RKO (cell line): ENCODE data around the gene EBF4.
"Not testable (repeated sequence)": the region's sequence is repeated elsewhere in the genome, so short reads cannot be mapped to it uniquely, and the experiment has no call there.

ENCODE experiments used
- DNase-seq: peaks from one replicate; pipeline ENCODE4 v3.0.0-alpha.2; 2016; ENCODE audit warnings: low spot score

EBF4 gene

DNA sequence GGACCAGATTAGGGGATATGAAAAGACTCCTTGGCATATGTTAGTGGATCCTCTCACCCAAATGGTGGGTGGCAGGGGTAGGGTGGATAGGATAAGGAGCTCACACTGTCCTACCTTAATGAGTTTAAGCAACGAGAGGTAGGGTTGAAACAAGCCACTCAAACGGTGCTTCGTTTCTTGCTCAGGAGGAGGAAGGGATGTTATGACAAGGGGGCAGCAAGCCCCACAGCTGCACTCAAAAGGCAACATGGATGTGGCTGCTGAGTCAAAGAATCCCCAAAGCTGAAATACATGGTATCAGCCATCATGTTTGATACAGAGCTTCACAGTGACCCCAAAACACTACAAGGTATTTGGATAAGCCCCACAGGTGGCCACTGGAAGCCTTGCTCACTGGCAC, 20.1 kb upstream of the EBF4 start:
- DNase-seq = no peak

DNA sequence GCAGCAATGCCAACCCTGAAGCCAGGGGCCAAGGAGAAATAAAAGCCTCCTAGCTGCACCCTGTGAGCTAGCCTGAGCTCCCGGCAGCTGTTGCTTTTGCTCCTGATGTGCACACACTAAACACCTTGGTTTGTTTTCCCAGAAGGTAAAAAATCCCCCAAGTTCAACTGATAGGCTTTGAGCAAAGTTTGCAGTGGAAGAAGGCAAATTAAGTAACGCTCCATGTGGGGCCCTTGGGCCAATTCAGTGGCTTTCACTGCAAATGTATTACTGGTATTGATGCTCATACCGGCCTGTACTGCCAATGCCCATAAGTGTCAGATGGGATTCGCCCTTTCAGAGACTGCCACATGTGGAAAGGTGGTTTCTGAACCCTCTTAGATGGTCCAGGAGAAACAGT, 19.1 kb upstream of the EBF4 start:
- DNase-seq = no peak

DNA sequence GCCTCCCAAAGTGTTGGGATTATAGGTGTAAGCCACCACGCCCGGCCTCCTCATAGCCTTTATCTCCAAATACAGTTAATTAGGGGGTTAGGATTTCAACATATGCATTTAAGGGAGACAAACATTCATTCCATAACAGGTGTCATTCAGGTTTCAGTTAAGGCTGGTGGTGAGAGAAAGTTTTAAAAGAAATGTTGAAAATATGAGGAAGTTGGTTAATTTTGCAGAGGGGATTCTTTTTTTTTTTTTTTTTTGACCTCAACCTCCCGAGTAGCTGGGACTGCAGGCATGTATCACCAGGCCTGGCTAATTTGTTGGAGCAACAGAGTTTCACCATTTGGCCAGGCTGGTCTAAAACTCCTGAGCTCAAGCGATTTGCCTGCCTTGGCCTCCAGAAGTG, 12.5 kb upstream of the EBF4 start:
- DNase-seq = no peak

DNA sequence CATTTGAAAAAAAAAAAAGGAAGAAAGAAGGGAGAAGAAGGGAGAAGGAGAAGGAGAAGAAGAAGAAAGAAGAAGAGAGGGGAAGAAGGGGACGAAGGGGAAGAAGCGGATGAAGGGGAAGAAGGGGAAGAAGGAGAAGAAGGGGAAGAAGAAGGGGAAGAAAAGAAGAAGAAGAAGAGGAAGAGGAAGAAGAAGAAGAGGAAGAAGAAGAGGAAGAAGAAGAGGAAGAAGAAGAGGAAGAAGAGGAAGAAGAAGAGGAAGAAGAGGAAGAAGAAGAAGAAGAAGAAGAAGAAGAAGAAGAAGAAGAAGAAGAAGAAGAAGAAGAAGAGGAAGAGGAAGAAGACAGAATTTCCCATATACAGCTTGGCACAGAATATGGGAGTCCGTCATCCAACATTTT, 10.5 kb upstream of the EBF4 start:
- DNase-seq = not testable (repeated sequence)

DNA sequence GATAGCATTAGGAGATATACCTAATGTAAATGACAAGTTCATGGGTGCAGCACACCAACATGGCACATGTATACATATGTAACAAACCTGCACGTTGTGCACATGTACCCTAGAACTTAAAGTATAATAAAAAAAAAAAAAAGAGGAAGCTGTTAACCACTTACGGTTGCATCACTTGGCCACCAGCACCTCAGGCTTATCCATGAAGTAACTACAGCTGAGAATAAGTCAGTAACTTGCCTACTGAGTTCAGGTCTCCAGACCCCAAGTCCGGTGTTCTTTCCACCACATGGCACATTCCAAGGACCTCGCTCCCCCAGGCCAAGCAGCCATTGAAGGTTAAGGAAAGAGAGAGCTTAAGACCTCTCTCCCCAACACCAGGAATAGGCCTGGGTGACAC, 7.8 kb upstream of the EBF4 start:
- not testable (repeated sequence) for DNase-seq

DNA sequence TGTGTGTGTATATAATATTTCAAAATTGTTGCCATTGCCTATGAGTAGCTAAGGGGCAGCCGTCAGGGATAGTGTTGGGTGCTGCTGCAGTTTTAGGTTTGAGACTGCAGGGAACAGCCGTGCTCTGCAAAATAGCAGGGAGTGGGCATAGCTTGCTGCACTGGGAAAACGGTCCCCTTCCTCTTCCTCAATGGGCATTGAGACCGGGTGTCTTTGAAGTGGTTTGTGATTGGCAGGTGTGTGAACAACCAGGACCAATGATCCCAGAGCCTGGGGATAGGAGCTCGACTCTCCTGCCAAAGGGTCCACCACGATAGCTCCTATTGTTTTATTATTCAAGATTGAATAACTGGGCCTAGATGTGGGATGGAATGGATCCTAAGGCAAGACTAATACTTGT, 5.1 kb upstream of the EBF4 start:
- no peak for DNase-seq

DNA sequence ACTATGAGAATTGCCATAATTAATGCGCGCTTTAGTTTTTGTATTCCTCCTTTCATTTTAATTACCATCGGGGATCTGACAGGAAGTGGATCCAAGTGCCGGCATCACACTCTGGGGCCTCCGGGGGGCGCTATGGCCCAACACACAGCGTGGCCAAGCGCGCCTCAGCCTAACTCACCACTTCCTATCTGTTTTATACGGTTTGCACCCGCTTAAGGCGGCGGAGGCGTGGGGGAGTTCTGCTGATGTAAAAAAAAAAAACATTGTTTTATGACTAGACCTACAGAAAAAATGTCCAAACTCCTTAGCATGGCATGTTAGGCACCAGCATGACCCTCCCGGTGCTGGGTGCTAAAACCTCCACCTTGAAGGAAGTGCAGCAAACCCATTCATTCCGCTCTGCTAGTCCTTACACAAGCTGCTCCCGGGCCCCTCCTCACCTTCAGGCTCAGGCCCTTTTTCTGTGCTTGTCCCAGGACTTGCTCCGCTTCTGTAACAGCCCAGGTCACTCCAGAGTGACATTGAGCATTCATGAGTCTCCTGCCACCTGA, 4.5 kb upstream of the EBF4 start:
- peak; percentile 37 for DNase-seq

DNA sequence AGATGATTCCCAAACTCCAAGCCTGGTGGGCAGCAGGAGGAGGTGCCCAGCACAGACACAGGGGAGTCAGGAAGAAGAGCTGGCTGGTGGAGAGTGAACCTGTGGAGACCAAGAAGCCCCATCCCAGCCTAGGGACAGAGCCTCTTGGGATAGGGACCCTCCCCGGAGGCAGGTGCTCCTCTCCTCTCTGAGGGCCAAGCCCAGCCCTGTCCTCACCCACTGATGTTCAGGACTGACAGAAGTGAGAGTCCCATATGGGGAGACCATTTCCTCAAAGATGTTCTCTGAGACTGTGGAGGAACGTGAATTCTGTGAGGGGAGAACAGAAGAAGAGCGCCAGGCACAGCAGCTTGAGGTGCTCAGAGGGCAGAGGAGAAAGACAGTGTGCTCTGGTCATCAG, 2.4 kb upstream of the EBF4 start:
- DNase-seq = no peak

DNA sequence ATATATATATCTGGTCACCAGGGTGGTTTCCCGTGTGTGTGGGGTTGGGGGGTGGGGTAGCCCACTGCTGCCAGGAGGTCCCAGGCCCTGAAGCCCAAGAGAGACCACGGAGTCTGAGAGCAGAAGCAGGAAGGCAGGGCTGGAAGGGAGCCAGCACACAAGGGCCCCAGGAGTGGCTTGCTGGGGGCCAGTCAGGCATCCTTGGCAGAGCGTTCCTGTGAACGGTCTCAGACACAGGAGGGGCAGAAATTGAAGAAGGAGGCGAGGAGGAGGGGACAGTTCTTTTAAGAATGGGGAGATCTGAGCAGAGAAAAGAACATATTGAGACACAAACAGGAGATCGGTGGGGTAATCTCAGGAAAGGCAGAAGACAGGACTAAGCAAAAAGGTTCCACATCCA, 1.9 kb upstream of the EBF4 start:
- no peak for DNase-seq

DNA sequence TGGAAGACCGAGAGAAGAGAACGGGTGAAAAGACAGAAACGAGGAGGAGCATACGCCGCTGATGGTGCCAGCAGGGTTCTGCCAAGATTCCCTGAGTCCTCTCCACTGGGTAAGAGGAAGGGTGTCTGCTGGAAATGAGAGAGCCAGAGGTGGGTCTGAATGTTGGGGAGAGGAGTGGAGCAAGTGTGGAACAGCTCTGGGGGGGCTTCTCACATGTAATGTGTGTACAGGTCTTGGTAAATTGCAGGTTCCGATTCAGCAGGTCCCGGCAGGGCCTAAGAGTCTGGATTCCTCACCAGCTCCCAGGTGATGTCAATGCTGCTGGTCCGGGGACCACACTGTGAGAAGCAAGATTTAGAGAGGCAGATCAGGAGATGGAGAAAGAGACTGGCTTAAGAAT, 1.5 kb upstream of the EBF4 start:
- DNase-seq = no peak

DNA sequence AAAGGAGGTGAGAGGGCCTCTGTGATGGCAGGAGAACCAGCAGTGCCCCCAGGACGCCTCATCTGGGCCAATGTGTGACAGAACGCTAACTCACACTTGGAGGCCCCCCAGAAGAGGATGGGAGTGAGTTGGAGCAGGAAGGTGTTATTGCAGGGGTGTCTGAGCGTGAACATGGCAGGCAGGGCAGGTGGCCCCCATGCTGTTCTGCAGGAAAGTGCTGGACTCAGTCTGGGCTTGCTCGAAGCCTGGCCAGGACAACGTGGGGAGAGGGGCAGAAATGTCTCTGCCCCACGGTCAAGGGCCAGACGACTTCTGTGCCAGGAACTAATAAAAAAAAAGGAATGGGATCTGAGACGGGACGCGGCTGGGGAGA, 931 bp upstream of the EBF4 start:
- DNase-seq = no peak

DNA sequence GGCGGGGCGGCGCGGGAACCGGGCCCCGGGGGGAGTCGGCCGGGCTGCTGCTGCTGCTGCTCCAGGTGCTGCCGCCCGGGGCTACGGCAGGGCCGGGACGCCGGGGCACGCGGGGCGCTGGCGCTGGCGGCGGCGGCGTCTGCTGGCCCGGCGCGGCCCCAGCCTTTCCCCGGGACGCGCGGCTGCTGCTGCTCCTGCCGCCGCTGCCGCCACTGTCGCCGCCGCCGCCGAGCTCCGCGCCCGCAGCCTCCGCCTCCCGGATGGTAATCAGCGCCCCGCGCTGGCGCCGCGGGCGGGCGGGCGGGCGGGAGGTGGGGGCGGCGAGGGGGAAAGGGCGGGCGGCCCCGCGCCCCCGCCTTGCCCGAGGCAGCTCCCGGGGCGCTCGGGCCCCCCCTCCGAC, 306 bp downstream of the EBF4 start:
- DNase-seq = peak; percentile 16

DNA sequence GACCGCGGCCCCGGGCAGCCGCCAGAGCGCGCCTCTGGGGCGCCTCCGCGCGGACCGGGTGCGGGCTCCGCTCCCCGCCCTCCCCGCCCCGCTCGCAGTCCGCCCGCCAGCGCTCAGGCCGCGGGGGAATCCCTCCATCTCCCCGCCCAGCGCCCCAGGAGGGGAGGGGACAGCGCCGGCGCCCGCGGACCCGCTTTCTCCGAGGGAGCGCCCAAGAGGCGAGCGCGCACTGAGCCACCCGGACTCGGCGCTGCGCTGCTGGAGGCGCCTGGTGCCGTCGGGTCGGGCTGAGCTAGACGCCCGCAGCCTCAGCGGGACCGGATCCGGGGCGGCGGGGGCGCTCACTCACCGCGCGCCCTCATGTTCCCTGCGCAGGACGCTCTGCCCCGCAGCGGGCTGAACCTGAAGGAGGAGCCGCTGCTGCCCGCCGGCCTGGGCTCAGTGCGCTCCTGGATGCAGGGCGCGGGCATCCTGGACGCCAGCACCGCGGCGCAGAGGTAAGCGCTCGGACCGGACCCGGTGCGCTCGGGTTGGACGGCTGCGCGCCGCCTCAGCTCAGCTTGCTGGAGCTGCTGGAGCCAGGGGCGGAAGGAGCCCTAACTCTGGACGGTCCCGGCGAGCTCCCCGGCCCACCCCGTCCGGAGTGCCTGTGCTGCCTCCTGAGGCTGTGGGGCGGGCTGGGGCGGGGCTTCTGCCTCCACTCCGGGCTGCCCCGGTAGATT, 867 bp downstream of the EBF4 start:
- DNase-seq = peak; percentile 18

DNA sequence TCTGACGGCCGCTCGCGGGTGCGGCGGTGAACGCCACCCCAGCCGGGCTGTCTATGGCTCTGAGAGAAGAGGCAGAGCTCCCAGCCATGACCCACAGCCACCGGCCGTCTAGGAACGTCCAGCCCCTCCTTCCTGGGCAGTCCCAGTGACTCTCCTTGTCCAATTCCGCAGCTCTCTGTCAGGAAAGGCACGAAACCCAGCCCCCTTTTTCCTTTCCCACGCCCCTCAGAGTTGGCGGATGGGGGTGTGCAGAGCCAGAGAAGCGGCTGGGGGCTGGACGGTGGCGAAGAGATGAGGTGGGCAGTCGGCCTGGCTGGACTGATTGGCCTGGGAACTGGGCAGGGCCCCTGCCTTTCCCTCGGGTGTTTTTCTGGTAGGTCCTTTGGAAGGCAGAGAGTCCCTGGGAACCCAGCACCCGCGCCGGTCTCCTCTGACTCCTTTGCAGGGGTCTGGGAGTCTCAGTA, 1.5 kb downstream of the EBF4 start:
- no peak for DNase-seq

DNA sequence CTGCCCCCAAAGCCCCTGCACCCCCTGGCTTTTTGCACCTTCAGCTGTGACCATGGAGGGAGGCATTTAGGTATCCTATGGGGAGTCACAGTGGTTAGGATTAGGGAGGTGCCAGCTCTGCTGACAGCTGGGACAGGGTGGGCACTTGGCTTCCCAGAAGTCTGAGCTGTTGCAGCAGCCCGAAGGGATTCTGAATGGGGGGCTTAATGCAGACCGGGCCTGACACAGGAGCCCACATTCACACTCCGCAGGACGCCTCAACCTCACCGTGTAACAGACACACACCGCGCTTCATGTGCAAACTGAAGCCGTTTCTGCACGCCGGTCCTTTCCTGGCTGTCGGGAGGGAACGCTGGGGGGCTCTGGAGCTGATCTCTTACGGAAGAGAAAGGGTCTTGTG, 1.9 kb downstream of the EBF4 start:
- DNase-seq = no peak

DNA sequence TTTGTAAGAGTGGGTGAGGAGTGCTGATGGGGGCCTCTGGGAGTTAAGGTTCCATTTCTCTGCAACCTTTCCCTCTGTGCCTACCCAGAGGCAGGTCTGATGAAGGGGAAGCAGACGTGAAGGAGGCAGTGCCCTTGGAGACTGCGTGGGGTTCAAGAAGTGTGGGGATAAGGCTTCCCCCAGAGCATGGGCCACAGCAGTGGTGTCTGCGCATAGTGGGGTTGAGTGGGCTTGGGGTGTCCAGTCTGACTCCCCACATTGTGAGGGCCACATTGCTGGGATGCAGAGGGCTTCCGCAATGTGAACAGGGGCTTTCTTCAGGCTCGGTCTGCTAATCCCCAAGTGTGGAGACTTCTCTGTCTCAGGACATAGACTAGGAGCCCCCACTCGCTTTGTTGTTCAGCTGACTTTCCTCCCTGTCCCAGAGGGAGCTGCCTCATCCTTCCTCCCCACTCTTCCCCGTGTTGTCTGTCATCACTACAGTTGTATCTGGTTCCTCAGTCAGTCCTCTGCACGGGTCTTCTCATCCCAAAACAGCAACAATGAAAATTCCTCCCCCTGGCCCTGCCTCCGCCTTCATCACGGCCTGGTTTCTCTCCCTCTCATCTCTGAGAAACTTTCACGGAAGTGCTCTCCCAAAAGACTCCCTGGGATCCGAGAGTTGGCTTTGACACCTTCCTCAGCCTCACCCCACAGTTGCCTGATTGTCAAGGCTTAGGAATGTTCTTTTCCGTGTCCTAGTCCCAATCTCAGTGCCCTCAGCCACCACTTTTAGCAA, 2.8 kb downstream of the EBF4 start:
- DNase-seq = no peak

DNA sequence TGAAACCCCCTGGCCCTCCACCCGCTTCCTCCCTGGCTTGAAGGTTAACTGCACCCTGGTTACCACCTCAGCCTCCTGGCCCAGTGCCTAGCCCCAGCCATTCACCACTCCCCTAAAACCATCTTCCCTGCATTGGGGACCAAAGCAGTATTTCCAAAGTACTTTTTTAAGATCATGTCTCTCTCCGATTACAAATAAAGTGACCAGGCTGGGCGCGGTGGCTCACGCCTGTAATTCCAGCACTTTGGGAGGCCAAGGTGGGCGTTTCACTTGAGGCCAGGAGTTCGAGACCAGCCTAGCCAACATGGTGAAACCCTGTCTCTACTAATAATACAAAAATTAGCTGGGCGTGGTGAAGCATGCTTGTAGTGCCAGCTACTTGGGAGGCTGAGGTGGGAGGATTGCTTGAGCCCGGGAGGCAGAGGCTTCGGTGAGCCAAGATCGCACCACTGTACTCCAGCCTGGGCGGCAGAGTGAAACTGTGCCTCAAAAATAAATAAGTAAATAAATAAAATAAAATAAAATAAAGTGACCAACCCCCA, 3.5 kb downstream of the EBF4 start:
- DNase-seq = not testable (repeated sequence)

DNA sequence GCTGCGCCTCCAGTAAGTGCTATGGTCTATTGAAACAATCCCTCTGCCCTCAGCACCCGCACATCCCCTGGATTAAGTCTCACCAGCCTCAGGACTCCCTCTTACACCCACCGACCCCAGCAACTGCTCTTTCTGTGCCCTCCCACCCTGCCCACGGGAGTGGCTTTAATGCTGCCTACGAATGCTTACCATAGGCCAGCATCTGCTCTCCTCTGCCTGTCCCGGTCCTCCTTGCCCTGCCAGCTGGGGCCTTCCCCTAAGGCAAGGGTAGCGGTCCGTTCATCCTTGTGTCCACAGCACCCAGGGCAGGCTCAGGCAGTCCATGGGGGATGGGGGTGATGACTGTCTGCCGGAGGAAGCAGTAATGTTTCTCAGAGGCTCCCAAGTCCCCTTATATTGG, 4.1 kb downstream of the EBF4 start:
- no peak for DNase-seq

DNA sequence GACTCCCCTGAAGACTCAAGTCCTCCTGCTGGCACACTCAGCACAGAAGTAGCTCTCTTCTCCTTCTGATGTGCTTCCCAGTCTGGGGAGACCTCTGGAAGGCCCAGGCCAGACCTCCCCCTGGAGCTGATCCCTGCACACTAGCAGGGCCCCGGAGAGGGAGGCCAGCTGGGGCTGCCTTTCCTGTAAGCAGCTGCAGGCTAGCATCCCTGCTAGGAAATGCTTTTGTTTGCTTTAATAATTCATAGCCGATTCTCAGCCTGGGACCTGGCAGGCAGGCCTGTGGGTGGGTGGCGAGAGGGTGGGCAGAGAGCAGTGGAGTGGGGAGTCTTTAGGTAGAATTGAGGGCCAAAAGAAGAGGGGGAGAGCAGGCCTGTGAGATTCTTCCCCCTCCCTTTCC, 5.2 kb downstream of the EBF4 start:
- DNase-seq = no peak

DNA sequence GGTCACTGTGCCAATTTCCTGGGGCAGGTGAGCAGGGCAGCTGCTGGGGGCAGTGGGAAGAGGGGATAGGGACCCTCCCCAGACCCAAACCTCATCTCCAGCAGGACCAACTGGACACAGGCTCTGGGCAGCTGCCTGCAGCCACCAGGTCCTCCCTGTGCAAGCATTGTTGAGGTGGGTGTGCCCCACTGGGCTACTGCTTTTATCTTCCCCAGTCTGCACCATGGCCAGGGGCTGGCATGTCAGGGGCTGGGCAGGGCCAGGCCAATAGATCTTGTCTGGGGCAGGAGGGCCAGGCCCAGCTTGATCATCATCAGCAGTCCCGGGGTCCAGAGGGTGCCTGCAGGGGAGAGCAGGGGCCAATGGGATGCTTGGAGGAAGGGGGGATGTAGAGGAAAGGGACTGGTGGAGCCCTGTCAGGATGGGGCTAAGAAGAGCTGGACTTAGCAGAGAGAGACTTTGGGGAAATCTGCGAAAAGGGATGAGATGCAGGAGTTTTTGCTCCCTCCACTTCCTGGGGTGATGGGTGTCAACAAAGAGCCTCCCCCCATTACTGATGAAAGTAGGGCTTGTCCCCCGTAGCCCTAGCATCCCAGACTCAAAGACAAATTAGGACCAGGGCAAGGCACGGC, 5.7 kb downstream of the EBF4 start:
- DNase-seq = no peak

DNA sequence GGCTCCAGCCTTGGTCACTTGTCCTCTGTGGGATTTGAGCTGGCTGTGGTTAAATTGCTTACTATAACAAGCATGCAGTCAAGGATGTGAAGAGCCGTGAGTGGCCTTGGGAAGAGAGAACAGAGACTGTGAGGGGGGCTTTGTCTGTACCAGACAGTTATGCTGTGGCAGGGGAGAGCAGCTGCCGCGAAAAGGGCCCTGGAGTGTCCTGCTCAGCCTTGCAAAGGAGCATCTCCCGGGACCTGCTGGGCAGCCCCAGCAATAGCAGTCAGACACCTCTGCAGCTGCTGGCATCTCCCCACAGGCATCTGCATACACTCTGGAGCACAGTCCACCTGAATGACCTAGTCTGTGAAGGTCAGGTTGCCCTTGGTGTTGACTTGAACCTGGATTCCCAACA, 6.3 kb downstream of the EBF4 start:
- no peak for DNase-seq

DNA sequence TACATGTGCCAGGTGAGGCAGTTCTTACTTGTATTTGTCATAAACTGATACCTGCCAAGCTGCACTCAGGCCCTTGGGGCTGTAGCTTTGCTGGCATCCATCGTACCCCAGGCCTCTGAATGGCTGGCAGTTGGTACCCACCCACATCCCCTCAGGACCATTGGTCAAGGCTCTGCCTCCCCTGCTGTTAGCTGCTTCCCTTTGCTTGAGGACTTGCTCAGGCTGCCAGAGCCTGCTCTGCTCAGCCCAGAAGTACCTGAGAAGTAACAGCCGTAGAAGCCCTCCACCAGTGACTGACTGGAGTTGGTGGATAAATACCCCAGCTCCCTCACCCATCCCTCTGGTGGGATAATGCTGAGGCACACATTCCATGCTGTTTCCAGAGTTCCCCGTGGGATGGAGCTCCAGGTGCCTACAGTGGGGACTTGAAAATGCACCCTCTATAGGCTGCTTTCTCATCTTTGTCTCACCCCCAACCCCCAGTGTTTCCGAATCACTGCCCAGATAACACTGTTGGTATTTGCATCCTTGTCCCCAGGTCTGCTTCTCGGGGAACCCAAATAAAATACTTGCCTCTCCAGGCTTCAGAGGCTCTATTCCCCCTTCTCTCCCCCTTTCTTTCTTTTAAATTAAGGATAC, 7.3 kb downstream of the EBF4 start:
- DNase-seq = no peak
